HG02571 (cell line): ENCODE data around the gene PARP8.
"Not testable (repeated sequence)": the region's sequence is repeated elsewhere in the genome, so short reads cannot be mapped to it uniquely, and the experiment has no call there.

Experiments used
- ATAC-seq: cut with Tn5 transposase; IDR thresholded peaks from one replicate; pipeline ENCODE4 v1.9.1; 2021; ENCODE audit warnings: mild to moderate bottlenecking, moderate library complexity; ENCODE audit not compliant: unreplicated experiment

The PARP8 gene

GRCh38 chr5:50675385-50675784 lies 8.9 kb downstream of the PARP8 start:
- no peak for ATAC-seq

DNA sequence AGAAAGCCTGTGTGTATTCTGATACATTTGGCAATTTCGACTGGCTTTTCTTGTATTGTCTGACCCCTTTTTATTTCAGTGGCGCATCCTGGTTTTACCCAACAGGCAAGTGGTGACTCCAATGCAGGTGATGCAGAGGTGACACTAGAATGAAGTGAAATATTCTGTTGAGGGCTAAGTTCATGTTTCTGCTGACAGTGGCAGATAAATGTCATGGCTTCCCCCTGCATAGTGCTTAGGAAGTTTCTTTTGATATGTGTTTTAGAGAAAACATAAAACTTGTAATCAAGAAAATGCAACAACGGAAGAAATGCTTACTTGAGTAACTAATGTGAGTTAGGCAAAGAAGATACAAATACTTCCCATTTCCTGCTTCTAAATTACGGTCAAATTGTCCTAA lies 13.1 kb downstream of the PARP8 start:
- ATAC-seq = not testable (repeated sequence)

DNA sequence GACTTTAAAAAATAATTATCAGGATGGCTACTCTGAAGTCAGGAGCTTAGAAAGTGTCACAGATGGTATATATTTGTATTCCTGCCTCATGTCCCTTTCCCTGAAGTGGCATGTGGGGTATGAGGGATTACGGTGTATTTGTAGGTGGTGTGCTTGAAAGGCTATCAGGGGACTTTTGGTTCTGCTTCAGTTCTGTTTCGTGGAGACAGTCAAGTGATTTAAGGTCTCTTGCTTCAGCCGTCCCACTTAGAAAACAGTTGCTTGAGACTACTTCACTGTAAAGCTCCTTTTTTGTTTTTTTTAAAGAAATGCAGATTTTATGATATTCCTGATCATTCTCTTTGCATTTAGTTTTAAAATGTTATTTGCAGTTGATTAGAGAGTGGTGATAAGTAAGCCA lies 18.3 kb downstream of the PARP8 start:
- no peak for ATAC-seq

DNA sequence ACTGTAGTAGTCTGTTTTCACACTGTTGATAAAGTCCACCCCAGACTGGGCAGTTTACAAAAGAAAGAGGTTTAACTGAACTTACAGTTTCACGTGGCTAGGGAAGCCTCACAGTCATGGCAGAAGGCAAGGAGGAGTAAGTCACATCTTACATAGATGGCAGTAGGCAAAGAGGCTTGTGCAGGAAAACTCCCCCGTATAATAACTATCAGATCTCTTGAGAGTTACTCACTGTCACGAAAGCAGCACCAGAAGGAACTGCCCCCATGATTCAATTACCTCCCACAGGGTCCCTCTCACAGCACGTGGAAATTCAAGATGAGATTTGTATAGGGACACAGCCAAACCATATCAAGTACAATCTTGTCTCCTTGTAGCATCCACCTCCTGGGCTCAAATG lies 21.1 kb downstream of the PARP8 start:
- no peak for ATAC-seq

DNA sequence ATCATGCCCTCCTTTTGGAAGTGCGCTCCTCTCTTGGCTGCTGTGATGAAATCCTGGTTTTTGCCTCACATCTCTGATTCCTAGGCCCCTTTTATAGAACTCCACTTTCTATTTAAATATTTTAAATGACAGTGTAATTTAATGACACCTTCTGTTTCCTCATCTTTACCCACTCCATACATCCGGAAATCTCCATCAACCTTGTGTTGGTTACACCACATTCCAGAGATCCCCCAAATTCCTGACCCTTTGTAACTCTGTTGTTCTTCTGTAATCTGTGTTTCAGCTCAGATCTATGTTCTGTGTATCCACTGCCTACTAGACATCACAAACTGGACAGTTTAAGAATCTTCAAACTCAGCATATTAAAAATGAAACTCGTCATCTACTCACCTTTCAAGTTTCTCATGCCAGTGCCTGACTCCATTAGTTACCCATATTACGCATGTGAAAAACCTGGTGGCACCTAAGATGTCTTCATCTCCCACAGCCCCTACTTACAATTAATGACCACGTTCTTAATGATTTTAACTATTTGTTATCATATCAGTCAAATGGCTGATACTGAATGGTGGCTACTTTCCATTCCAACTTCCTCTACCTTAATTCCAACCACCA lies 25.1 kb downstream of the PARP8 start:
- ATAC-seq = no peak

DNA sequence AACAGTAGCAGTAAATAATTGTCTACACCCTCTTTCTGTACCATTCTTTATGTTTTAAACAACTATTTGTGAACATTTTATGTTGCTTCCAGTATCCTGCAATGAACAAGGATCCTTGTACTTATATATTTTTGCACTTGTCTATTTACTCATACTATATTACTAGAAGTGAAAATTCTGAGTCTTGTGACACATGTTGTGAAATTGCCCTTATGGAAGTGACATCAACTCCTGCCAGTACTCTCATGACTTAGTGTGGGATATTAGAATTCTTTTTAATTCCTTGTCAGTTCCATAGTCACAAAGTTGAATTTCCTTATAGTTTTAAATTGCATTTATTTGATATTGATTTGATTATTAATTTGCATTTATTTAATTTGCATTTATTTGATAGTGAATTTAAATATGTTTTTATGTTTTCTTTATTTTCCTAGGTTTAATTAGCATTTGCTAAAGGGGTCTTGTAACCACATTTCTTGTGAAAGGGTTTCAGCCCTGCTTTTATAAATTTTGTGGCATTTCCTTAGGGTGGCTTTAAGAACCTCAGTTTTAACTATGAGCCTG lies 27.7 kb downstream of the PARP8 start:
- no peak for ATAC-seq

- not testable (repeated sequence) for ATAC-seq
These were observed 28.2 kb downstream of the PARP8 start for GRCh38 chr5:50694626-50695025.

DNA sequence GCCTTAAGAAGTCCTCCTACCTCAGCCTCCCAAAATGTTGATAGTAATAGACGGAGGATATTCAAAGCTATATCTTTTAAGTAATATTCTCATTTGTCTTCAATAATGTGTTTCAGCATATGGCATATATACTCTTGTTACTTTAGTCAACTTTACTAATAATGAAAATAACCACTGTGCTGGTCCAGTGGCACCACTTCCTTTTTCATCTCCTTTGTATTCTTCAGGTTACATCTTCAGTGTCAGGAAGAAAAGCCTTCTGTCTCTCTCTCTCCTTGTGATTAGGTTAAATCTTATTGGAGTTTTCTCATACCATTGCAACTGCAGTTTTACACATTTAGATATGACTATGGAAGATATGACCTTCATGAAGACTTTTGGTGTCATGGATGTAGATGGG lies 31.3 kb downstream of the PARP8 start:
- ATAC-seq = no peak

GRCh38 chr5:50699737-50700136 lies 33.3 kb downstream of the PARP8 start:
- no peak for ATAC-seq

DNA sequence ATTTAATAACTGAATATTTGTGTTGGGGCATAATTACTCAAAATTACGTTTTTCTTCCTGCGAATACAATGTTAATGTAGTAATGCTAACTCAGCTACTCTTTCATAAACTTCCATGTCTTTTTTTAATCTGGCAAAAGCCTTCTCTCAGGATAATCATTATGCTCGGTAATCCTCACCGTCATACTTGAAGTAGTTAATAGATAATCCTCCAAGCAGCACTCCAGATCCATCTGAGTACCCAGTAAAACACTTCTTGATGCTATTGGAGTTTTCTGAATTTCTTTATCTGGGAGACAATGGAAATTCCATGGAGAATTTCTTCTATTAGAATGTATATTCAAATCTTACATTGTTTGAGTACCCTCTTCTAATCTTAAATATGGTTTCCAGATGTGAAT lies 34.3 kb downstream of the PARP8 start:
- no peak for ATAC-seq

DNA sequence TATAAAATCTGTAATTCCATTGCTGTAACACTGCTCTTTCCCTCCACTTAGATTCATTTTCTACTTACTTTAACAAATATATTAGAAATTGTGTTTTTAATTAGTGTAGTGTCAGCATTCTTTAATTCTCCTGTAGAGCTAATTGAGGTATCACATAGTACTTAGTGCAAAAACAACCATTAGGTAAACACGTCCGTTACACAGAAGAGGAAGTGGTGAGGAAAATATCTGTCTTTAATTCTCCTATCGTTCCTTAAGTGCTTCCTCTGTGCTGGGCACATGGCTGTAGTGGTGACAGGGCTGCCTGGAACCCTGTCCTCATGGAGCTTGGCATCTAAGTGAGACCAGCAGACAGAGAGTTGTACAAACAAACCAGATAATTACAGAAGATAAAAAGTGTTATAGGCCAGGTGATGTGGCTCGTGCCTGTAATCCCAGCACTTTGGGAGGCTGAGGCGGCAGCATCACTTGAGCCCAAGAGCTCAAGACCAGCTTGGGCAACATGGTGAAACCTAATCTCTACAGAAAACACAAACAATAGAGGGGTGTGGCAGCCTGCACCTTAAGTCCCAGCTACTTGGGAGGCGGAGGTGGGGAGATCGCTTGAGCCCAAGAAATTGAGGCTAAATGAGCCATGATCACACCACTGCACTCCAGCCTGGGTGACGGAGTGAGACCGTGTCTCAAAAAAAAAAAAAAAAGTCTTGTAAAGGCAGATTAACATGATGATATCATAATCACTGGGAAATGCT lies 36.4 kb downstream of the PARP8 start:
- ATAC-seq = no peak

DNA sequence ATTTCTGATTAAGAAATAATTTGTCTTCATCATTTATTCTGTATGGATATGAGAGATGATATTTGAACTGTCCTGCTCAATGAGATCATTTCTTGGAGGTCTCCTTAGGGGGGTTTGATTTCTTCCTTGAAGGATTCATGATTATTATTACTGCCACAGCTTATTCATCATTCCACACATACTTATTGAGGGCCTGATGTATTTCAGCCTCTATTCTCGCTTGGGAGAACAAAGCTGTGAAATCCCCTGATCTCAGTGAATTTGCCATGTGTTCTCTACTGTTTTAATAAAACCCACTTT lies 36.9 kb downstream of the PARP8 start:
- ATAC-seq = no peak

GRCh38 chr5:50704730-50705129 lies 38.3 kb downstream of the PARP8 start:
- no peak for ATAC-seq

- ATAC-seq = no peak
These were observed 43.0 kb downstream of the PARP8 start for GRCh38 chr5:50709471-50709870.

- peak; percentile 27 for ATAC-seq
These were observed 44.4 kb downstream of the PARP8 start for GRCh38 chr5:50710838-50711237.

- ATAC-seq = peak; percentile 97
These were observed 44.8 kb downstream of the PARP8 start for GRCh38 chr5:50711280-50711679.

DNA sequence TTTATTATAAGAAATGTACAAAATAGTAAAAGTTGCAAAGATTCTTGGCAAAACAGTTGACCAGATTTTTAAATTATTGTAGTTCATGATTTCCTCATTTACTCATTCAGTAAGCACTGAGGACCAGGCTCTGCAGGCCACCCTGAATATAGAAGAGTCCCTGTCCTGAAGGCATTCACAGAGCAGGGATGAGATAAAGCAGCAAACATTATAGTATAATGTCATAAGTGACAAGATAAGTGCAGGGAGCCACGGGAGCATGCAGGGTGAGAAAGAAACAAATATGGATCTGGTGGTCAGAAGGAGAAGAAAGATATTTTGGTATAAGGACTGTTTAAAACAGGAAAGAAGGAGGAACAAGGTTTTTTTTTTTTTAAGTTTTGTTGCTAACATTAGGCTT lies 46.0 kb downstream of the PARP8 start:
- ATAC-seq = no peak

DNA sequence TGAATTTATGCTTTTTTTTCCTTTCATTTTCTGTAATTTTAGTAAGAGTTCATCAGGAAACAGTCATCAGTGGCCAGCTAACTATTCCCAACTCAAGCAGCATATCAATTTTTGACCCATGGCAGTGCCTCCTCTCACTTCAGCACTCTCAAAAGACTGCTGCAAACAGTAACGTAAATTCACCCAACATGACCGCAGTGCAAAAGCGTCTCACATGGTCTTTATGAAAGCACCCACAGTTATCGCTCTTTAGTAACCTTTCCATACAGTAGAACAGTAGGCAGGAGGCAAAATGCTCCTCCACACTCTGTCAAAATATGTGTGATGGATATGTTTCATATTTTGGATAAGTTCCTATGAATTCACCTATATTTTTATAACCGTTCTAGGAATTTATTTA lies 48.6 kb downstream of the PARP8 start:
- no peak for ATAC-seq

- ATAC-seq = no peak
These were observed 49.7 kb downstream of the PARP8 start for GRCh38 chr5:50716134-50716533.

GRCh38 chr5:50717651-50718050 lies 51.2 kb downstream of the PARP8 start:
- no peak for ATAC-seq

DNA sequence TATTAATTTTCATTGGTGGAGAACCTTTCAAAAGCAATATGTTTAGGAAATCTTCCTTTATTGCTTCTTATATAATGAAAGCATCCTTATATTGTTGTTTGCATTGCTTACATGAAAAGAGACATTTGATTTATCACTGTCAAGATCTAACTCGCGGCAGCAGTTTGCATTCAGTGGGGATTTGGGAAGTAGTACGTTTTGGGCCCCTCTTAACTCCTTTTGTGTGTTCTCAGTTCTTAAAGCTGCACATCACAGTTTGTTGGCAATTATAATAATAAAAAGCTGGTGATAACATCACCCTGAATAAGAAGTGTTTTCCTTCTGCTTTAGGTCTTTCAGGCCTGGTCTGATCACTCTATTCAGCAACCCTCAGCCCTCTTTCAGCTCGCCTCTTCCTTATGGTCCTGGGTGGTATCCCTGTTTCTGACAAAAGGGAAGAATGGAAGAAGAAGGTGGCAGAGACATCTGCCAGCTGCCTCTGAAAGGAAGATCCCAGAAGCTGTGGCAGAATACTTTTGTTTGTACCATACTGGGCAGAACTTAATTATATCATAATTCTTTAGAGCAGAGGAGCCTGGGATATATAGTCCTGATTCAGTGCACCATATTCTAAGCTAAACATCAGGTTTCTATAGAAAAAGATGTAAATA lies 53.7 kb downstream of the PARP8 start:
- no peak for ATAC-seq

- ATAC-seq = no peak
These were observed 55.8 kb downstream of the PARP8 start for GRCh38 chr5:50722223-50722622.
